HepG2 (cell line): ENCODE data around the gene MOB4. TPM values are rescaled to one million over a fixed set of nuclear protein-coding genes. Genes with fewer than 3 reads are reported as not detected.

ENCODE experiments used
- CHCHD3 ChIP-seq: sonication (generic); formaldehyde crosslinking; IDR thresholded peaks from 2 replicates; pipeline ENCODE4 v1.8.0; 2022; ENCODE audit warnings: mild to moderate bottlenecking, missing genetic modification reagents, moderate library complexity
- CSRNP2 ChIP-seq: sonication (generic); formaldehyde crosslinking; conservative IDR thresholded peaks from 2 replicates; pipeline ENCODE4 v1.8.0; 2022; ENCODE audit warnings: low read depth, missing genetic modification reagents
- FOXJ3 ChIP-seq: sonication (generic); formaldehyde crosslinking; IDR thresholded peaks from 2 replicates; pipeline ENCODE4 v1.4.0; 2020; ENCODE audit warnings: missing genetic modification reagents, mild to moderate bottlenecking, borderline replicate concordance
- HNRNPLL ChIP-seq: fragments of 200-400 bp; formaldehyde crosslinking; IDR thresholded peaks from 2 replicates; pipeline ENCODE4 v1.6.1; 2017; ENCODE audit warnings: mild to moderate bottlenecking, low read depth, low read length; ENCODE audit not compliant: poor library complexity, severe bottlenecking
- KLF16 ChIP-seq, 2 experiments: sonication (generic) in 1 of 2; formaldehyde crosslinking in 1 of 2; IDR thresholded peaks; 2 replicates each; pipeline versions ENCODE4 v1.6.1 to v1.8.0; 2016 to 2023; ENCODE audit warnings: missing genetic modification reagents in 2 of 2, missing compliant biosample characterization in 1 of 2
- MEIS1 ChIP-seq: sonication (generic); formaldehyde crosslinking; IDR thresholded peaks from 2 replicates; pipeline ENCODE4 v1.9.0; 2021; ENCODE audit warnings: mild to moderate bottlenecking, missing genetic modification reagents, moderate library complexity, borderline replicate concordance
- MNT ChIP-seq: fragments of 450-650 bp; IDR thresholded peaks from 2 replicates; pipeline ENCODE4 v1.6.1; 2016
- MYC ChIP-seq: sonication (generic); formaldehyde crosslinking; IDR thresholded peaks from 2 replicates; pipeline ENCODE4 v1.9.0; 2021; ENCODE audit warnings: missing genetic modification reagents, borderline replicate concordance
- NBN ChIP-seq: fragments of 450-650 bp; conservative IDR thresholded peaks from 2 replicates; pipeline ENCODE4 v1.6.1; 2017
- NRL ChIP-seq: sonication (generic); formaldehyde crosslinking; IDR thresholded peaks from 2 replicates; pipeline ENCODE4 v1.5.0; 2020; ENCODE audit warnings: missing genetic modification reagents, mild to moderate bottlenecking, moderate library complexity, borderline replicate concordance
- POGZ ChIP-seq: sonication (generic); formaldehyde crosslinking; IDR thresholded peaks from 2 replicates; pipeline ENCODE4 v1.4.0; 2020; ENCODE audit warnings: mild to moderate bottlenecking, missing genetic modification reagents
- RBFOX2 ChIP-seq: fragments of 200-400 bp; formaldehyde crosslinking; IDR thresholded peaks from 2 replicates; pipeline ENCODE4 v1.6.1; 2017; ENCODE audit warnings: low read depth, mild to moderate bottlenecking, low read length
- RBM22 ChIP-seq: fragments of 200-400 bp; formaldehyde crosslinking; optimal IDR thresholded peaks from 2 replicates; pipeline ENCODE3; 2017; ENCODE audit warnings: mild to moderate bottlenecking, low read length, moderate library complexity
- TCF12 ChIP-seq, 2 experiments: fragments of 450-650 bp in 1 of 2; sonication (generic) in 1 of 2; formaldehyde crosslinking in 1 of 2; IDR thresholded peaks; 2 replicates each; pipeline versions ENCODE4 v1.6.1 to v1.8.0; 2017 to 2022; ENCODE audit warnings: antibody characterized with exemption in 1 of 2, mild to moderate bottlenecking in 1 of 2, missing genetic modification reagents in 1 of 2, moderate library complexity in 1 of 2
- ZNF136 ChIP-seq: sonication (generic); formaldehyde crosslinking; IDR thresholded peaks from 2 replicates; pipeline ENCODE4 v1.8.1; 2022; ENCODE audit warnings: low read depth, mild to moderate bottlenecking, moderate library complexity, missing genetic modification reagents
- ZNF225 ChIP-seq: sonication (generic); formaldehyde crosslinking; IDR thresholded peaks from 2 replicates; pipeline ENCODE4 v1.4.0; 2020; ENCODE audit warnings: mild to moderate bottlenecking, missing genetic modification reagents
- ZNF34 ChIP-seq: sonication (generic); formaldehyde crosslinking; IDR thresholded peaks from 2 replicates; pipeline ENCODE4 v1.4.0; 2020; ENCODE audit warnings: mild to moderate bottlenecking, missing genetic modification reagents, borderline replicate concordance
- ZNF367 ChIP-seq: sonication (generic); formaldehyde crosslinking; IDR thresholded peaks from 2 replicates; pipeline ENCODE4 v1.4.0; 2020; ENCODE audit warnings: missing genetic modification reagents, borderline replicate concordance
- ZNF607 ChIP-seq: sonication (generic); formaldehyde crosslinking; IDR thresholded peaks from 2 replicates; pipeline ENCODE4 v1.5.1; 2020; ENCODE audit warnings: missing genetic modification reagents, mild to moderate bottlenecking, borderline replicate concordance
- ZNF629 ChIP-seq: sonication (generic); formaldehyde crosslinking; conservative IDR thresholded peaks from 2 replicates; pipeline ENCODE4 v1.5.0; 2020; ENCODE audit warnings: missing genetic modification reagents
- ZXDC ChIP-seq: sonication (generic); formaldehyde crosslinking; IDR thresholded peaks from 2 replicates; pipeline ENCODE4 v1.5.0; 2020; ENCODE audit warnings: mild to moderate bottlenecking, missing genetic modification reagents
- polyA plus RNA-seq, 8 experiments: library from polyadenylated mRNA; depleted of rRNA in 3 of 8; stranded (reverse) in 7 of 8; unstranded in 1 of 8; fragments of >200 nt; fragmentation: Illumina TruSeq in 4 of 8; extraction: Trizol in 4 of 8; gene quantifications; 2 replicates each; pipeline versions ENCODE4 v1.2.1 to v1.2.3, GENCODE V29; 2011 to 2016; ENCODE audit warnings: low read depth in 4 of 8, missing spikeins in 1 of 8, mixed read lengths in 1 of 8; ENCODE audit not compliant: insufficient read depth in 1 of 8
- total RNA-seq, 5 experiments: library from RNA; depleted of rRNA; stranded (reverse); fragments of >200 nt; fragmentation: Illumina TruSeq; extraction: Trizol; gene quantifications; 2 replicates each; pipeline ENCODE4 v1.2.3, GENCODE V29; 2016; ENCODE audit warnings: low read depth in 1 of 5

The MOB4 gene
- total and polyA plus RNA-seq, 2 of the 13 experiments (the other 11 are each of a cell fraction or from before 2014, with no cell fraction given) = 35.7 to 38.6 TPM

DNA sequence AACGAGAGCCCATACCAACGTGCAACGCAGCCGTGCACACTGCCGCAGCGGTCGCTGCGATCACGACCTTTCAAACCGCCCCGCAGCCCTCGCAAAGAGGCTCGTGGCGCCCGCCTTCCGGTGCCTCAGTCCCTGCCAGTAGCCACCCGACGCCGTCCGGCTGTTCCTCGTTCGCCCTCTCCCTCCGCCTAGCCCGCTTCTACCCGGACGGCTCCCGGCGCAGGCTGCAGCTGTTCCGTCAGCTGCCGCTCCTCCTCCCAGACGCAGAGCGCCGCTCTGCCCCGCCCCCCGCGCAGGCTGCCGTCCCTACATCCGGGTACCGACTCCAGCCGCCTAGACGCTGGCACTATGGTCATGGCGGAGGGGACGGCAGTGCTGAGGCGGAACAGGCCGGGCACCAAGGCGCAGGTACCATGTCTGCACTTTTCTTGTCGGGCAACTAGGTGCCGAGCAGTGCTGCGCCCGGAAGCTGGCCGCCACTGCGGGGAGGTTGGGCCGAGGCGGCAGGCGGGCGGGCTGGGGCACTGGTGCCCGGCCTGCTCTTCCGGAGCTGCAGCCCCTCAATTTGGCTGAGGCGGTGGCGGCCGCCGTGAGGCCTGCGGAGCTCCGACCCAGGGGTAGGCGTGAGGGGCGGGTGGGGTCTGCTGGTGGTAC, at the start of gene MOB4 (continued):
- TF ChIP-seq ZNF34 (CRISPR knock-in tag) = peak; percentile 95; the same call in 1 of the 2 replicates
- no peak for TF ChIP-seq NBN
- TF ChIP-seq ZNF607 (CRISPR knock-in tag) = peak; percentile 98
- TF ChIP-seq TCF12 (IDR thresholded peaks at IDR 0.05) = no peak
- peak; percentile 96 for TF ChIP-seq TCF12 (CRISPR knock-in tag; IDR thresholded peaks at IDR 0.05)
- peak; percentile 60 for TF ChIP-seq ZNF629 (CRISPR knock-in tag)
- peak; percentile 82 for TF ChIP-seq MNT
- TF ChIP-seq CHCHD3 (CRISPR knock-in tag) = peak; percentile 84; the same call in 1 of the 2 replicates
- peak; percentile 93 for TF ChIP-seq ZNF367 (CRISPR knock-in tag)
- TF ChIP-seq RBFOX2 = peak; percentile 99
- peak; percentile 99 for TF ChIP-seq ZNF225
- peak; percentile 93 for TF ChIP-seq ZXDC (CRISPR knock-in tag)
- peak; percentile 96 for TF ChIP-seq MYC (CRISPR knock-in tag)
- peak in 1 of 2 experiments; percentile 99; a peak in 2 of 4 replicates for TF ChIP-seq KLF16 (CRISPR knock-in tag; IDR thresholded peaks at IDR 0.05)
- no peak for TF ChIP-seq RBM22
- TF ChIP-seq CSRNP2 = peak; percentile 94; the same call in 1 of the 2 replicates
- peak; percentile 97 for TF ChIP-seq HNRNPLL
- TF ChIP-seq FOXJ3 = peak; percentile 81
- TF ChIP-seq NRL (CRISPR knock-in tag) = peak; percentile 96
- no peak; the same call in none of the 2 replicates for TF ChIP-seq ZNF136 (CRISPR knock-in tag)
- TF ChIP-seq MEIS1 = peak; percentile 99
- peak; percentile 99 for TF ChIP-seq POGZ
